NCI-H2029 (cell line): ENCODE measurements around the gene CYB561D2.

ENCODE experiments used
- DNase-seq: peaks from one replicate; lab custom pipeline; 2025; lab: John Stamatoyannopoulos, UW

CYB561D2 gene

GRCh38 chr3:50341996-50342650 lies 8.5 kb upstream of the CYB561D2 start:
- no peak for DNase-seq

- no peak for DNase-seq
These were observed 7.6 kb upstream of the CYB561D2 start for GRCh38 chr3:50342813-50343633.

GRCh38 chr3:50345008-50345407 lies 5.7 kb upstream of the CYB561D2 start:
- DNase-seq, result no peak

- no peak for DNase-seq
These were observed 5.0 kb upstream of the CYB561D2 start, which contains the start of gene ZMYND10 for GRCh38 chr3:50345586-50346234. Gene ZMYND10, minus strand, starts transcription at chr3:50345732. Its CDS starts 153 bp downstream, at chr3:50345579.

GRCh38 chr3:50347187-50347813 lies 3.4 kb upstream of the CYB561D2 start:
- peak; percentile 50 for DNase-seq

GRCh38 chr3:50350213-50350526 lies 492 bp upstream of the CYB561D2 start:
- no peak for DNase-seq

- no peak for DNase-seq
These were observed 648 bp downstream of the CYB561D2 start for GRCh38 chr3:50351323-50351697.

- no peak for DNase-seq
These were observed 2.1 kb downstream of the CYB561D2 start for GRCh38 chr3:50352781-50353180.

- DNase-seq, result no peak
These were observed 2.8 kb downstream of the CYB561D2 start for GRCh38 chr3:50353245-50354004.

- DNase-seq, result no peak
These were observed 3.6 kb downstream of the CYB561D2 start for GRCh38 chr3:50354186-50354764.

GRCh38 chr3:50354850-50355249 lies 4.2 kb downstream of the CYB561D2 start:
- DNase-seq, result no peak

- no peak for DNase-seq
These were observed 5.3 kb downstream of the CYB561D2 start for GRCh38 chr3:50355829-50356552.

- no peak for DNase-seq
These were observed 5.9 kb downstream of the CYB561D2 start for GRCh38 chr3:50356553-50356952.

- no peak for DNase-seq
These were observed 6.8 kb downstream of the CYB561D2 start for GRCh38 chr3:50357481-50357880.

GRCh38 chr3:50358355-50358910 lies 7.8 kb downstream of the CYB561D2 start:
- DNase-seq, result no peak

- DNase-seq, result peak; percentile 72
These were observed 8.5 kb downstream of the CYB561D2 start, which contains the start of gene TMEM115 for GRCh38 chr3:50358911-50359759. Gene TMEM115, minus strand, starts transcription at chr3:50359521. Its CDS starts 458 bp downstream, at chr3:50359063.

GRCh38 chr3:50359760-50360110 lies 9.1 kb downstream of the CYB561D2 start:
- DNase-seq, result no peak

GRCh38 chr3:50364573-50365079 lies 14.0 kb downstream of the CYB561D2 start:
- DNase-seq, result no peak
